Endothelial cell of umbilical vein (primary cell): Measurements from ENCODE around the gene SLC25A24. TPM values are rescaled to one million over a fixed set of nuclear protein-coding genes. Genes with fewer than 3 reads are reported as not detected.

Experiments
- BruUV-seq: library from RNA; stranded (reverse); fragments of 400-500 nt; replicated peaks from 2 replicates; lab custom pipeline; 2021; lab: Mats Ljungman, UMichigan
- CTCF ChIA-PET: fragments of 300-600, 350-600 bp; sonication (Branson Sonifier 250); formaldehyde crosslinking; loops from one replicate; lab custom pipeline; 2021; ENCODE audit warnings: antibody characterized with exemption, inconsistent platforms; lab: Charles Lee
- POLR2A ChIA-PET: fragments of 300-600, 350-600 bp; sonication (Branson Sonifier 250); formaldehyde crosslinking; loops from one replicate; lab custom pipeline; 2021; ENCODE audit warnings: antibody characterized with exemption, inconsistent platforms; lab: Charles Lee
- DNase-seq: peaks from one replicate; pipeline ENCODE4 v3.0.0-alpha.2; 2011; ENCODE audit warnings: low read depth, low spot score
- FAIRE-seq: peaks from 2 replicates; lab custom pipeline; 2011; peaks lifted over from hg19 to GRCh38; lab: Jason Lieb, UNC
- H2AFZ ChIP-seq: 2 replicates; pipeline ENCODE4 v1.6.0; 2012; ENCODE audit warnings: low read depth, low read length, control low read depth, inconsistent platforms
- H3K27ac ChIP-seq: 2 replicates; pipeline ENCODE4 v1.5.1; 2011; ENCODE audit warnings: low read depth, mild to moderate bottlenecking, control low read depth, low read length, moderate library complexity; ENCODE audit not compliant: insufficient read depth
- H3K27me3 ChIP-seq, 2 experiments: 2 replicates each; pipeline versions ENCODE4 v1.6.0 to v1.6.1; 2011; ENCODE audit warnings: low read length in 2 of 2, mixed read lengths in 1 of 2; ENCODE audit not compliant: control insufficient read depth in 2 of 2, insufficient read depth in 2 of 2
- H3K36me3 ChIP-seq, 2 experiments: 2 replicates in 1 of 2; 3 replicates in 1 of 2; pipeline ENCODE4 v1.5.1; 2011; ENCODE audit warnings: low read length in 2 of 2, mild to moderate bottlenecking in 1 of 2, moderate library complexity in 1 of 2; ENCODE audit not compliant: control insufficient read depth in 2 of 2, insufficient read depth in 2 of 2; ENCODE audit errors: extremely low read depth in 1 of 2
- H3K4me1 ChIP-seq: 3 replicates; pipeline ENCODE4 v1.5.1; 2011; ENCODE audit warnings: mild to moderate bottlenecking, low read length; ENCODE audit not compliant: control insufficient read depth, insufficient read depth; ENCODE audit errors: extremely low read depth
- H3K4me2 ChIP-seq: 2 replicates; pipeline ENCODE4 v1.6.1; 2011; ENCODE audit warnings: low read length, control low read depth, mixed read lengths; ENCODE audit not compliant: insufficient read depth
- H3K4me3 ChIP-seq, 3 experiments: fragments of 200-600 bp in 1 of 3; sonication (generic), shearing (Covaris generic) in 1 of 3; replicated peaks in 1 of 3; 2 replicates each; pipeline ENCODE4 v1.5.1; 2011 to 2016; ENCODE audit warnings: control low read depth in 3 of 3, low read length in 3 of 3, mild to moderate bottlenecking in 2 of 3, inconsistent platforms in 1 of 3, low read depth in 1 of 3, moderate library complexity in 1 of 3; ENCODE audit not compliant: insufficient read depth in 1 of 3
- H3K79me2 ChIP-seq: 2 replicates; pipeline ENCODE4 v1.6.0; 2012; ENCODE audit warnings: low read length, inconsistent platforms; ENCODE audit not compliant: control insufficient read depth, insufficient read depth
- H3K9ac ChIP-seq: replicated peaks from 2 replicates; pipeline ENCODE3; 2011; ENCODE audit warnings: low read length, control low read depth; ENCODE audit not compliant: insufficient read depth; ENCODE audit errors: extremely low read depth
- H3K9me1 ChIP-seq: replicated peaks from 3 replicates; pipeline ENCODE4 v1.6.0; 2011; ENCODE audit warnings: mild to moderate bottlenecking, low read length; ENCODE audit not compliant: control insufficient read depth, insufficient read depth; ENCODE audit errors: extremely low read depth
- H3K9me3 ChIP-seq: replicated peaks from 2 replicates; pipeline ENCODE4 v1.5.1; 2012; ENCODE audit warnings: low read length, inconsistent platforms; ENCODE audit not compliant: control insufficient read depth, insufficient read depth
- H4K20me1 ChIP-seq: replicated peaks from 2 replicates; pipeline ENCODE3; 2011; ENCODE audit warnings: mild to moderate bottlenecking, low read length; ENCODE audit not compliant: control insufficient read depth, insufficient read depth; ENCODE audit errors: extremely low read depth
- EZH2 ChIP-seq: IDR thresholded peaks from 2 replicates; pipeline ENCODE4 v1.6.1; 2012; ENCODE audit warnings: borderline replicate concordance, low read depth, mild to moderate bottlenecking, moderate library complexity, low read length, inconsistent platforms; ENCODE audit not compliant: severe bottlenecking
- FOS ChIP-seq: IDR thresholded peaks from 2 replicates; pipeline ENCODE4 v1.6.1; 2011; ENCODE audit warnings: mild to moderate bottlenecking, low read length, moderate library complexity, borderline replicate concordance; ENCODE audit not compliant: insufficient read depth
- GATA2 ChIP-seq: IDR thresholded peaks from 2 replicates; pipeline ENCODE4 v1.7.0; 2011; ENCODE audit warnings: low read depth, mild to moderate bottlenecking, moderate library complexity, mixed read lengths, low read length; ENCODE audit not compliant: insufficient read length, insufficient read depth
- JUN ChIP-seq: IDR thresholded peaks from 2 replicates; pipeline ENCODE4 v1.6.1; 2011; ENCODE audit warnings: borderline replicate concordance, low read depth; ENCODE audit not compliant: insufficient read length, insufficient read depth
- MYC ChIP-seq: IDR thresholded peaks from one replicate; pipeline ENCODE4 v1.6.1; 2011; ENCODE audit warnings: mild to moderate bottlenecking, low read depth, low read length
- POLR2A ChIP-seq: IDR thresholded peaks from 2 replicates; pipeline ENCODE4 v1.6.1; 2012; ENCODE audit warnings: low read depth, mild to moderate bottlenecking, control low read depth, low read length
- POLR2AphosphoS5 ChIP-seq: IDR thresholded peaks from 2 replicates; pipeline ENCODE4 v1.6.1; 2012; ENCODE audit warnings: low read depth, mild to moderate bottlenecking, control low read depth, low read length, moderate library complexity; ENCODE audit not compliant: insufficient read depth
- dilution Hi-C: fragments of 300-500 bp; cut with MboI; formaldehyde crosslinking; loops from one replicate; pipeline ENCODE4 v1.15.0; 2019; ENCODE audit warnings: low sequenced_read_pairs; ENCODE audit not compliant: extremely low pct_ligation_motif_present
- intact Hi-C: fragments of 100-400 bp; cut with micrococcal nuclease; formaldehyde crosslinking; loops from one replicate; pipeline ENCODE4 v1.10.0; 2022
- polyA plus RNA-seq, 4 experiments: library from polyadenylated mRNA; depleted of rRNA in 3 of 4; stranded (reverse) in 3 of 4; unstranded in 1 of 4; fragments of >200 nt; gene quantifications; 2 replicates each; pipeline versions ENCODE4 v1.2.1 to v1.2.3, GENCODE V29; 2011 to 2012; ENCODE audit warnings: missing spikeins in 1 of 4
- total RNA-seq: library from RNA; stranded (reverse); gene quantifications from 2 replicates; pipeline ENCODE4 v1.2.3, GENCODE V29; 2021
- TF ChIP-seq, protein P1 (sequence below): IDR thresholded peaks from 2 replicates; pipeline ENCODE4 v1.6.1; 2011; ENCODE audit not compliant: insufficient read depth, insufficient read length
- TF ChIP-seq, protein P2 (sequence below), 2 donors: IDR thresholded peaks; 1 replicate in 1 of 2; 2 replicates in 1 of 2; pipeline ENCODE4 v1.5.1; 2011; ENCODE audit warnings: low read length in 2 of 2, mild to moderate bottlenecking in 2 of 2, moderate library complexity in 2 of 2, control low read depth in 1 of 2, inconsistent platforms in 1 of 2, low read depth in 1 of 2; ENCODE audit not compliant: insufficient read depth in 1 of 2; ENCODE audit errors: extremely low read depth in 1 of 2

SLC25A24 gene
- total and polyA plus RNA-seq, 2 donors (not counting 3 experiments of a cell fraction or from before 2014, with no cell fraction given): 16.9 to 45.8 TPM

DNA sequence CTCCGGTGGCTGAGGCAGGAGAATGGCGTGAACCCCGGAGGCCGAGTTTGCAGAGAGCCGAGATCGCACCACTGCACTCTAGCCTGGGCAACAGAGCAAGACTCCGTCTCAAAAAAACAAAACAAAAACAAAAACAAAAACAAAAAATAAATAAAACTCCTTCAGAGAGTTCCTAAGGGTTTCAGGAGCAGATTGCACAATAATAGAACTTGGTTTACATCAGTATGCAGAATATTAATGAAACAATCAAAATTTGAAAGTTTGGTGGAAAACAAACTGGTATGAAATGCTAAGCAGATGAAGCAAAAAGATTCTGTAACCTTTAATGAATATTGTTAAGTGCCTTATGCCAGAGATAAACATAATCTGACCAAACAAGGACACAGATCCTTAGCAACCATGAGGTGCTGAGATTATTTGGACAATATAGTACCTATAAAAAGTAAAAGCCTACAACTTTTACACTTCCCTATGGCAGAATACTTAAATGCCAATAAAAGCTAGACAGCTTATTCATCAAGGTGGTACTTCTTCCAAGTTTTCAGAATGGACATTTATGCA lies 41.2 kb downstream of the SLC25A24 start:
- CTCF ChIA-PET: interaction anchor here (1.3 kb wide), 1 partner anchor 42 kb away, joined by 3 read pairs; the partner anchor contains the start of gene SLC25A24
- Histone ChIP-seq H3K9me3 (no peaks in the 10 kb centered on the region), H3K9me1 (no peaks in the 10 kb centered on the region), H3K27me3 (no peaks in the 10 kb centered on the region), H3K4me3 (no peak overlapping the region), H3K36me3 (peaks cover 3 to 13% of the 10 kb centered on the region in 2 experiments), H3K4me2 (no peak overlapping the region), H3K9ac (no peak overlapping the region), H2AFZ (no peak overlapping the region), H3K79me2 (no peaks in the 10 kb centered on the region), H4K20me1 (no peaks in the 10 kb centered on the region), H3K27ac (no peak overlapping the region), H3K4me1 (no peaks in the 10 kb centered on the region)
- intact Hi-C loops (no loop called here), dilution Hi-C loops (no loop called here)
- BruUV-seq: no TSS peak
- no peak for DNase-seq
- TF ChIP-seq, protein P1, sequence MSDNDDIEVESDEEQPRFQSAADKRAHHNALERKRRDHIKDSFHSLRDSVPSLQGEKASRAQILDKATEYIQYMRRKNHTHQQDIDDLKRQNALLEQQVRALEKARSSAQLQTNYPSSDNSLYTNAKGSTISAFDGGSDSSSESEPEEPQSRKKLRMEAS: no peak
- TF ChIP-seq POLR2A (no peak), GATA2 (no peak), FOS (no peak), JUN (no peak)
- no peak for FAIRE-seq
- POLR2A ChIA-PET: no interaction called here

DNA sequence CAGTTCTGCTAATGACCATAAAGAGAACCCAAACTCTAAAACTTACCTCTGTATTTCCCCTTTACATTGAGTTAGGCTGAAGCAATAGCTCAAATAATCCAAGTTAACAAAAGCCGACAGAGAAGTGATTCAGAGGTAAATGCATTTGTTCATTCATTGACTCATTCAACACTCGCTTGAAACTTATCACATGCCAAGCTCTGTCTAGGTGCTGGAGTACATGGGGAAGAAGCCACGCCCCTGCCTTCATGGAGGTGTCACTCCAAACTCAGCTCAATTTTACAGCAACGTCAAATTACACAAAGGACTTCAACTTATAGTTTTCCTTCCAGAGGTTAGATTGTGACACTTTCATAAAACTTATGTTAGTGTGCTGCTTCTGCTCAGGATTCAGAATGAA lies 45.8 kb downstream of the SLC25A24 start:
- Histone ChIP-seq H3K4me1 (no peaks in the 10 kb centered on the region), H3K4me3 (no peak overlapping the region), H3K27ac (no peak overlapping the region), H4K20me1 (peaks cover 2% of the 10 kb centered on the region), H3K9me3 (no peaks in the 10 kb centered on the region), H3K36me3 (peaks cover 9 to 30% of the 10 kb centered on the region in 2 experiments), H3K79me2 (peaks cover 2% of the 10 kb centered on the region), H3K9me1 (no peaks in the 10 kb centered on the region), H3K4me2 (no peak overlapping the region), H3K27me3 (no peaks in the 10 kb centered on the region), H3K9ac (no peak overlapping the region), H2AFZ (no peak overlapping the region)
- CTCF ChIA-PET: no interaction called here
- POLR2A ChIA-PET: no interaction called here
- dilution Hi-C loops: no loop called here
- no peak for TF ChIP-seq MYC
- TF ChIP-seq FOS: no peak
- no peak for TF ChIP-seq EZH2
- TF ChIP-seq, protein P1: no peak
- no peak for TF ChIP-seq GATA2
- TF ChIP-seq, protein P2, sequence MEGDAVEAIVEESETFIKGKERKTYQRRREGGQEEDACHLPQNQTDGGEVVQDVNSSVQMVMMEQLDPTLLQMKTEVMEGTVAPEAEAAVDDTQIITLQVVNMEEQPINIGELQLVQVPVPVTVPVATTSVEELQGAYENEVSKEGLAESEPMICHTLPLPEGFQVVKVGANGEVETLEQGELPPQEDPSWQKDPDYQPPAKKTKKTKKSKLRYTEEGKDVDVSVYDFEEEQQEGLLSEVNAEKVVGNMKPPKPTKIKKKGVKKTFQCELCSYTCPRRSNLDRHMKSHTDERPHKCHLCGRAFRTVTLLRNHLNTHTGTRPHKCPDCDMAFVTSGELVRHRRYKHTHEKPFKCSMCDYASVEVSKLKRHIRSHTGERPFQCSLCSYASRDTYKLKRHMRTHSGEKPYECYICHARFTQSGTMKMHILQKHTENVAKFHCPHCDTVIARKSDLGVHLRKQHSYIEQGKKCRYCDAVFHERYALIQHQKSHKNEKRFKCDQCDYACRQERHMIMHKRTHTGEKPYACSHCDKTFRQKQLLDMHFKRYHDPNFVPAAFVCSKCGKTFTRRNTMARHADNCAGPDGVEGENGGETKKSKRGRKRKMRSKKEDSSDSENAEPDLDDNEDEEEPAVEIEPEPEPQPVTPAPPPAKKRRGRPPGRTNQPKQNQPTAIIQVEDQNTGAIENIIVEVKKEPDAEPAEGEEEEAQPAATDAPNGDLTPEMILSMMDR (IDR thresholded peaks at IDR 0.05; ENCODE audit: extremely low read depth in 1 of 2, insufficient read depth in 1 of 2, low read depth in 1 of 2, low read length in 2 of 2): no peak
- no peak for TF ChIP-seq POLR2AphosphoS5
- no peak for TF ChIP-seq JUN
- TF ChIP-seq POLR2A: no peak
- BruUV-seq: no TSS peak
- DNase-seq (no peak), FAIRE-seq (no peak)
- intact Hi-C loops: no loop called here
